Embryonic facial prominence (tissue), 1 donor: ENCODE results near the gene TNFRSF13B.
"Not testable (repeated sequence)": the region's sequence is repeated elsewhere in the genome, so short reads cannot be mapped to it uniquely, and the experiment has no call there.

Experiments used
- DNase-seq: peaks from one replicate; pipeline ENCODE4 v3.0.0-alpha.2; 2016; ENCODE audit errors: extremely low spot score

The TNFRSF13B gene

GRCh38 chr17:16961022-16961421 lies 10.9 kb downstream of the TNFRSF13B start:
- DNase-seq: not testable (repeated sequence)

GRCh38 chr17:16955011-16955410 lies 16.9 kb downstream of the TNFRSF13B start:
- not testable (repeated sequence) for DNase-seq

- no peak for DNase-seq
Measured at GRCh38 chr17:16954521-16954920, 17.4 kb downstream of the TNFRSF13B start.

GRCh38 chr17:16953841-16954240 lies 18.1 kb downstream of the TNFRSF13B start:
- DNase-seq: no peak

DNA sequence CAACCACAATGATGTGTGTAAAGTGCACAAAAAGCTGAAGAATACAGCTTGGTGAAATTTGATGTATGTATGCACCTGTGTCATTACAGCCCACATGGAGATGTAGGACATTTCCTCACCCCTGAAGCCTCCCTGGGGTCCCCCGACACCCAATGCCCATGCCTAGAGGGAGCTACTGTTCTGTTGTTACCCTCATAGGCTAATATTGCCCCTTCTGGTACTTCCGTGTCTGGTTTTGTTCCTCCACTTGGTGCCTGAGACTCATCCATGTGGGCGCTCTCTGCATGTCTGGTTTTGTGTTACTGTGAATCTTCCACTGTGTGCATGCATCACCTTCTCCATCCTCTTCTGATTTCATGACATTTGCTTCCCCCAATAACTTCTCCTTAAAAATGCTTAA lies 18.6 kb downstream of the TNFRSF13B start:
- DNase-seq: no peak

DNA sequence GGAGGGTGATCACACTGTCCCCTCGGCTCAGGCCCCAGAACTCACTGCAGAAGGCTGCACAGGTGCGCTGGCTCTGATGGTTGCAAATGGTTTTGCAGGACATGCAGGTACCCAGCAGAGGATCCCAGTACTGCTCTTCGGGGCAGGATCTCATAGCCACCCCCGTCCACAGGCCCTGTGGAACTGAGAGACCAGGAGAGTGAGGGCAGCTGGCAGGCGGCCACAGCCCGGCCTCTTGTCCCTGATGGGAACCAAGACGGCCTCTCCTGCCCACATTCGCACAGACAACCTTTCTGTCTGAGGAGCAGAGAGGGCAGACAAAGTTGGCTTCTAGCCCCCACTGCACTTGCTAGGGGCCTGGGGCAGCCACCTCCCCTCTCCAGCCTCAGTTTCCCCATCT lies 19.5 kb downstream of the TNFRSF13B start:
- DNase-seq: no peak

GRCh38 chr17:16950488-16950887 lies 21.4 kb downstream of the TNFRSF13B start:
- DNase-seq: no peak

- DNase-seq: no peak
Measured at GRCh38 chr17:16948587-16949376, 23.1 kb downstream of the TNFRSF13B start.

DNA sequence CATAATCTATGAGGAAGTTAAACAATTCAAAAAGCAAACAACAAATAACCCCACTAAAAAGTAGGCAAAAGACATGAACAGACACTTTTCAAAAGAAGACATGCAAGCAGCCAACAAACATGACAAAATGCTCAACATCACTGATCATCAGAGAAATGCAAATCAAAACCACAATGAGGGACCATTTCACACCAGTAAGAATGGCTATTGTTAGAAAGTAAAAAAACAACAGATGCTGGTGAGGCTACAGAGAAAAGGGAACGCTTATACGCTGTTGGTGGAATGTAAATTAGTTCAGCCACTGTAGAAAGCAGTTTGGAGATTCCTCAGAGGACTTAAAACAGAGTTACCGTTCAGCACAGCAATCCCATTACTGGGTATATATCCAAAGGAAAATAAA lies 24.4 kb downstream of the TNFRSF13B start:
- DNase-seq: no peak

DNA sequence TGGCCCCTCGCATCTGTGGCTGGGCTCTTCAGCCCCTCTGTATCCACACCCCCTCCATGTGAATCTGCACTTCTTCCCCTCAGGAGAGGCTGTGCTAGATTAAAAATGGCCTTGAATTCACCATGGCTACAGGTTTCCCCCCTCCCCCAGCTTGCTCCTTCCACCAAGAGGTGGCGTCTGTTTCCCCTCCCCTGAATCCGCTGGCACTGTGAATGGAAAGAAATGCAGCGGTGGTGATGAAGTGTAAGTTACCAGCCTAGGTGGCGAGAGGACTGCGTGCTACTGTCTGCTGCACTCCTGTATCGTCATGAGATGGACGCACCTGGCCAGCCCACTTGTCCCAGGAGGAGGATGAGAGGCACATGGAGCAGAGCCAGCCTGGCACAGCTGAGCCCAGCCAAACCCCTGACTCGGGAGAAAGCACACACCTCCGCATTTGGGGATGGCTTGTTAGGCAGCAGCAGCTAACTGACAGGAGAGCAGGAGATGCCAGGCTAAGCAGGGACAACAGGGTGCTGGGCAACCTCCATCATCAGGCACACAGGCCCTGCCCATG lies 26.2 kb downstream of the TNFRSF13B start:
- peak; percentile 57 for DNase-seq

GRCh38 chr17:16945136-16945482 lies 26.8 kb downstream of the TNFRSF13B start:
- no peak for DNase-seq

GRCh38 chr17:16944334-16945135 lies 27.4 kb downstream of the TNFRSF13B start:
- DNase-seq: no peak

GRCh38 chr17:16943541-16944333 lies 28.2 kb downstream of the TNFRSF13B start:
- DNase-seq: no peak

DNA sequence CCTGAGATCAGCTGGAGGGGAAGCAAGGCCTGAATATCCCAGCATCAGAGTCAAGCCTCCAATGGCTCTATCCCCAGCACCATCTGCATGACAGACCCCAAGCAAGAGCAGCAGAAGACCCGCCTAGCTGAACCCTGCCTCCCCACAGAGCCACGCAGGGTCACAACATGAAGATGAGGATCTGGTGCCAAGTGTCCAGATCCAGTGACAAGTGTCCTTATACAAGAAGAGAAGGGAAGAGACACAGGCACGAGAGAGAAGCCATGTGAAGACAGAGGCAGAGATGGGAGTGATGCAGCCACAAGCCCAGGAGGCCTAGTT lies 28.9 kb downstream of the TNFRSF13B start:
- no peak for DNase-seq

DNA sequence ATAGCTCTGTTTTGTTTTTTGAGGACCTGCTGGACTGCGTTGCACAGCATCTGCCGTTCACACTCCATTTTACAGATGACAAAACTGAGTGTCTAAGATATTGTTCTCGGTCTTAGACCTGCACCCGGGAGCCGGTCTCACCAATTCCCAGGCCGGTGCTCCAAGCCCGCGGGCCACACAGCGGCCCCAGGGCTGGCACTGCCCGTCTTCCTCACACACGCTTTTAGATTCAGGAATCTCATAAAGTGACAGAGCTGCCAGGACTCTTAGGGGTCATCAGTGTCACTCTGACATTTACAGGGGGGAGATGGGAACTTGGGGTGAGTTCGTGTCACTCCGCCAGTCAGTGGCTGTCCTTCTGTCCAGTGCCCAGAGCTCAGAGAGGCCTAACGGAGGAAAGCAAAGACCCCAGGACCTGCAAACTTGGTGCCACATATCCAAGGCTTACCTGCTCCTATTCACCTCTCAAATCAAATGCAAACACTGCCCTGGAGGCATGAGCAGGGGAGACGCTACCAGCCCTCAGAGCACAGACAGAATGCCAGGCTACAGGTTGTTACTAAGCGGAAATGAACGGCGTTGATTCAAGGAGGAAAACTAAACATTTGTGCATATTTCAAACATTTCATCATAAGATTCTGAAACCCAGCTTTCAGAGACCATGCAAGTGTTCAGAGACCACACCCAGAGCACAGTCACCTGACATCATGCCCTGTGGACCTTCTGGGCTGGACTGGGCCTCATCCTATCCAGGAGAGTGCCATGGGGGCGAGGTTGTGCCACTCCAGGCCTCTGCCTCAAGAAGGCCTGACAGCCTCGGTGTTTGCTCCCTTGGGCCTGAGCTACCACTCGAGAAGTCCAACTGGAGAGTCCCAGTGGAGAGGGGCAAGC lies 29.5 kb downstream of the TNFRSF13B start:
- DNase-seq: no peak

GRCh38 chr17:16941072-16942036 lies 30.6 kb downstream of the TNFRSF13B start:
- no peak for DNase-seq

DNA sequence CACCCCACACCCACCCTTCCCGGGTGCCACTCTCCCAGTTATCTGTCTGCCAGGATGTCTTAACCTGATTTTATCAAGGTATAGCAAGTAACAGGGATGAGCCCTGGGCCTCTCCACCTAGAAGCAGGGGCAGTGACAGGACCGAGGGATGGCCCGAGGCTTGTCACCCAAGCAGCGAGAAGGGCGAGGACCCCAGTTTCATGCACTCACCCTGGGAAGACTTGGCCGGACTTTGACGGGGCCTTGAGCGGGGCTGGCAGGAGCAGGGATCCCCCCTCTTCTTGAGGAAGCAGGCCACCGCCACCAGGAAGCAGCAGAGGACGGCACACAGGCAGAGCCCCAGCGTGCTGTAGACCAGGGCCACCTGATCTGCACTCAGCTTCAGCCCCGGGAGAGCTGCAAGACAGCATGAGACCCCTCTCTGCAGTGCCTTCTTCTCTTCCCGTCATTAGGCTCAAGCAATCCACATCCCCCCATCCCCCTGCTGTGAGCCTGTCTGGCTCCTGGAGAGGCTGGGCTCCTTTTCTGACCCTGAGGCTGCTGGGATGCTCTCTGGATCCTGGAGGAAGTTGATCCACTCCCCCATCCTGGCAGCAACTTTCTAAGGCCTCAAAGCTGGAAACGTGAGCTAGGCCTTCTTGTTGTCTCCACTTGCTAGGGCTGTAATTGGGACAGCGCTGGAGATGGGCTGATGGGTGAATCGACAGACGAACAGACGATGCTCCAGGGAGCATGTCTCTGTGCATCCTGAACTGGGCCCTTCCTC lies 31.6 kb downstream of the TNFRSF13B start:
- no peak for DNase-seq

- no peak for DNase-seq
Measured at GRCh38 chr17:16939606-16940115, 32.3 kb downstream of the TNFRSF13B start.

- no peak for DNase-seq
Measured at GRCh38 chr17:16939208-16939576, 32.7 kb downstream of the TNFRSF13B start.
